GM23338 (cell line): ENCODE measurements around the gene SLC2A4RG. TPM values are rescaled to one million over a fixed set of nuclear protein-coding genes. Genes with fewer than 3 reads are reported as not detected.

ENCODE experiments used
- ATAC-seq: fragments of 200-7000 bp; cut with Tn5 transposase; 3 replicates; pipeline ENCODE4 v1.9.1; 2020
- DNase-seq: peaks from one replicate; pipeline ENCODE4 v3.0.0-alpha.2; 2015; ENCODE audit warnings: low spot score
- H2AFZ ChIP-seq: fragments of 200-600 bp; sonication (generic); 2 replicates; pipeline ENCODE4 v1.8.0; 2016; ENCODE audit warnings: antibody characterized with exemption, mild to moderate bottlenecking, moderate library complexity
- H3F3A ChIP-seq: fragments of 200-600 bp; sonication (generic); replicated peaks from 2 replicates; pipeline ENCODE4 v1.8.0; 2017; ENCODE audit warnings: antibody characterized with exemption, mixed run types, low read depth
- H3K27ac ChIP-seq: fragments of 200-600 bp; sonication (generic); 2 replicates; pipeline ENCODE4 v1.6.1; 2016; ENCODE audit warnings: low read depth
- H3K27me3 ChIP-seq: fragments of 200-600 bp; sonication (generic); 2 replicates; pipeline ENCODE4 v1.8.0; 2016; ENCODE audit warnings: mild to moderate bottlenecking, mixed run types, moderate library complexity; ENCODE audit not compliant: insufficient read depth
- H3K36me3 ChIP-seq: fragments of 200-600 bp; sonication (generic); 2 replicates; pipeline ENCODE4 v1.8.0; 2016; ENCODE audit warnings: mild to moderate bottlenecking; ENCODE audit not compliant: insufficient read depth
- H3K4me1 ChIP-seq: fragments of 200-600 bp; sonication (generic); 2 replicates; pipeline ENCODE4 v1.8.0; 2016; ENCODE audit warnings: mild to moderate bottlenecking, moderate library complexity; ENCODE audit not compliant: insufficient read depth
- H3K4me2 ChIP-seq: fragments of 200-600 bp; sonication (generic); 2 replicates; pipeline ENCODE4 v1.7.1; 2017; ENCODE audit warnings: mixed run types
- H3K4me3 ChIP-seq: fragments of 200-600 bp; sonication (generic); 2 replicates; pipeline ENCODE4 v1.6.1; 2016; ENCODE audit warnings: mixed run types
- H3K79me2 ChIP-seq: fragments of 200-600 bp; sonication (generic); replicated peaks from 2 replicates; pipeline ENCODE4 v1.8.0; 2017; ENCODE audit warnings: mild to moderate bottlenecking; ENCODE audit not compliant: insufficient read depth
- H3K9me2 ChIP-seq: fragments of 200-600 bp; sonication (generic); 2 replicates; pipeline ENCODE4 v1.8.0; 2017; ENCODE audit not compliant: insufficient read depth
- H4K20me1 ChIP-seq: fragments of 200-600 bp; sonication (generic); replicated peaks from 2 replicates; pipeline ENCODE4 v1.8.0; 2017; ENCODE audit warnings: mild to moderate bottlenecking; ENCODE audit not compliant: insufficient read depth
- H3K27ac Mint-ChIP-seq: 2 replicates; pipeline ENCODE4 v1.8.0; 2020; ENCODE audit warnings: inconsistent platforms, mild to moderate bottlenecking, moderate library complexity, mixed read lengths
- H3K27me3 Mint-ChIP-seq: 3 replicates; pipeline ENCODE4 v1.8.0; 2022; ENCODE audit warnings: low read depth, mild to moderate bottlenecking, moderate library complexity, mixed read lengths, inconsistent platforms; ENCODE audit not compliant: insufficient read depth, poor library complexity
- H3K36me3 Mint-ChIP-seq: 3 replicates; pipeline ENCODE4 v1.8.0; 2021; ENCODE audit warnings: low read depth, mild to moderate bottlenecking, inconsistent platforms, moderate library complexity, mixed read lengths
- H3K4me1 Mint-ChIP-seq: 3 replicates; pipeline ENCODE4 v1.8.0; 2020; ENCODE audit warnings: mild to moderate bottlenecking, inconsistent platforms, mixed read lengths
- H3K4me3 Mint-ChIP-seq: 3 replicates; pipeline ENCODE4 v1.8.0; 2021; ENCODE audit warnings: moderate library complexity, mild to moderate bottlenecking, inconsistent platforms, mixed read lengths
- H3K9me3 Mint-ChIP-seq: 3 replicates; pipeline ENCODE4 v1.8.0; 2020; ENCODE audit warnings: moderate library complexity, mild to moderate bottlenecking, inconsistent platforms, mixed read lengths
- CREB1 ChIP-seq: fragments of 250-450 bp; sonication (Bioruptor Pico); IDR thresholded peaks from 2 replicates; pipeline ENCODE4 v1.5.0; 2020; ENCODE audit warnings: low read depth, mild to moderate bottlenecking, moderate library complexity
- CTCF ChIP-seq, 2 experiments: fragments of 200-600 bp in 1 of 2; sonication (generic) in 1 of 2; conservative IDR thresholded peaks; 2 replicates each; pipeline versions ENCODE4 v1.5.1 to v1.6.1; 2016 to 2017; ENCODE audit warnings: antibody characterized with exemption in 2 of 2, low read depth in 2 of 2, mild to moderate bottlenecking in 2 of 2, moderate library complexity in 1 of 2
- ETS1 ChIP-seq: IDR thresholded peaks from 2 replicates; pipeline ENCODE4 v1.6.1; 2016; ENCODE audit warnings: antibody characterized with exemption
- EZH2 ChIP-seq: fragments of 200-600 bp; sonication (generic); IDR thresholded peaks from one replicate; pipeline ENCODE4 v1.8.0; 2017; ENCODE audit warnings: antibody characterized with exemption, mild to moderate bottlenecking, low read depth; ENCODE audit not compliant: unreplicated experiment
- EZH2phosphoT487 ChIP-seq: fragments of 200-600 bp; sonication (generic); IDR thresholded peaks from one replicate; pipeline ENCODE4 v1.8.1; 2018; ENCODE audit warnings: antibody characterized with exemption; ENCODE audit not compliant: unreplicated experiment
- NANOG ChIP-seq: IDR thresholded peaks from 2 replicates; pipeline ENCODE4 v1.6.1; 2016; ENCODE audit warnings: antibody characterized with exemption, borderline replicate concordance
- POLR2AphosphoS5 ChIP-seq: IDR thresholded peaks from 2 replicates; pipeline ENCODE4 v1.6.1; 2016; ENCODE audit warnings: antibody characterized with exemption, low read depth
- REST ChIP-seq: IDR thresholded peaks from one replicate; pipeline ENCODE4 v1.6.1; 2018; ENCODE audit warnings: antibody characterized with exemption; ENCODE audit not compliant: unreplicated experiment
- STAT1 ChIP-seq: IDR thresholded peaks from one replicate; pipeline ENCODE4 v1.6.1; 2016; ENCODE audit warnings: antibody characterized with exemption; ENCODE audit not compliant: unreplicated experiment
- ZNF114 ChIP-seq: fragments of 250-450 bp; sonication (Bioruptor Pico); IDR thresholded peaks from 2 replicates; pipeline ENCODE4 v1.5.0; 2020; ENCODE audit warnings: mild to moderate bottlenecking, moderate library complexity
- ZNF331 ChIP-seq: fragments of 250-450 bp; sonication (Bioruptor Pico); IDR thresholded peaks from 2 replicates; pipeline ENCODE4 v1.5.0; 2020; ENCODE audit warnings: low read depth, mild to moderate bottlenecking, moderate library complexity
- polyA plus RNA-seq: library from polyadenylated mRNA; unstranded; fragments of >200 nt; fragmentation: Nextera tagmentation; extraction: Ambion mirVana; gene quantifications from 2 replicates; pipeline ENCODE4 v1.2.1, GENCODE V29; 2016
- total RNA-seq: library from RNA; depleted of rRNA; stranded (reverse); fragments of >200 nt; shearing (Covaris generic); gene quantifications from 2 replicates; pipeline ENCODE4 v1.2.3, GENCODE V29; 2014

Gene SLC2A4RG
- total and polyA plus RNA-seq, 2 experiments from 2014 or later, result 22.8 to 42.0 TPM

- peaks cover 9% of the 10 kb centered on the region for H3K27me3 Mint-ChIP-seq
- peaks cover 10% of the 10 kb centered on the region for H3K4me1 Mint-ChIP-seq
- peaks cover 4% of the 10 kb centered on the region; the same call in 1 of the 2 replicates for H3K36me3 ChIP-seq
- no peak overlapping the region for H3K4me2 ChIP-seq
- H3F3A ChIP-seq, result peaks cover 17% of the 10 kb centered on the region; the same call in 1 of the 2 replicates
- no peak overlapping the region for H3K4me3 Mint-ChIP-seq
- no peaks in the 10 kb centered on the region for H3K27me3 ChIP-seq
- DNase-seq, result no peak
- no peak overlapping the region for H3K4me3 ChIP-seq
- TF ChIP-seq REST (no peak), EZH2phosphoT487 (no peak), CREB1 (CRISPR knock-in tag) (no peak), EZH2 (no peak), POLR2AphosphoS5 (no peak), ETS1 (no peak), ZNF331 (CRISPR knock-in tag) (no peak), STAT1 (no peak), NANOG (no peak), CTCF (conservative IDR thresholded peaks at IDR 0.05; ENCODE audit: low read depth in 2 of 2) (no peak), ZNF114 (CRISPR knock-in tag) (no peak)
- H3K27ac ChIP-seq, result no peak overlapping the region
- H3K79me2 ChIP-seq, result peaks cover 85% of the 10 kb centered on the region
- no peaks in the 10 kb centered on the region for H3K9me2 ChIP-seq
- H2AFZ ChIP-seq, result no peak overlapping the region
- no peak overlapping the region for H3K27ac Mint-ChIP-seq
- H4K20me1 ChIP-seq, result peaks cover 13% of the 10 kb centered on the region
- peaks cover 57% of the 10 kb centered on the region for H3K36me3 Mint-ChIP-seq
- no peaks in the 10 kb centered on the region for H3K9me3 Mint-ChIP-seq
- no peaks in the 10 kb centered on the region; the same call in 1 of the 2 replicates for H3K4me1 ChIP-seq
- no peak for ATAC-seq
These were observed 28.4 kb upstream of the SLC2A4RG start for GRCh38 chr20:63711085-63711645.
